Cardiac muscle cell (in vitro differentiated cells and primary cell): Measurements from ENCODE around the gene SLC16A9. TPM values are rescaled to one million over a fixed set of nuclear protein-coding genes. Genes with fewer than 3 reads are reported as not detected.

Experiments used
- DNase-seq, 2 donors: peaks; one replicate each; pipeline versions ENCODE4 v3.0.0 to v3.0.0-alpha.2; 2010 to 2017; ENCODE audit warnings: low read depth in 1 of 2, low spot score in 1 of 2
- H3K27ac ChIP-seq: fragments of 200-600 bp; sonication (generic); 2 replicates; pipeline ENCODE4 v1.5.1; 2016
- H3K27me3 ChIP-seq: fragments of 200-600 bp; sonication (generic); 2 replicates; pipeline ENCODE4 v1.6.0; 2016; ENCODE audit warnings: control low read depth
- H3K36me3 ChIP-seq: fragments of 200-600 bp; sonication (generic); 2 replicates; pipeline ENCODE4 v1.5.1; 2016; ENCODE audit warnings: control low read depth
- H3K4me1 ChIP-seq: fragments of 200-600 bp; sonication (generic); 2 replicates; pipeline ENCODE4 v1.8.1; 2017; ENCODE audit warnings: low read depth, mild to moderate bottlenecking, mixed run types
- H3K4me3 ChIP-seq: fragments of 200-600 bp; sonication (generic); 2 replicates; pipeline ENCODE4 v1.5.1; 2016; ENCODE audit warnings: mild to moderate bottlenecking
- H3K9me3 ChIP-seq: fragments of 200-600 bp; sonication (generic); 2 replicates; pipeline ENCODE4 v1.5.1; 2017; ENCODE audit warnings: low read depth, mild to moderate bottlenecking, control low read depth
- CTCF ChIP-seq: IDR thresholded peaks from 2 replicates; pipeline ENCODE4 v1.5.1; 2012; ENCODE audit warnings: low read depth, mild to moderate bottlenecking, low read length
- polyA plus RNA-seq: library from polyadenylated mRNA; unstranded; fragments of >200 nt; fragmentation: Nextera tagmentation; extraction: Ambion mirVana; gene quantifications from 2 replicates; pipeline ENCODE4 v1.2.1, GENCODE V29; 2016
- total RNA-seq: library from RNA; depleted of rRNA; stranded (reverse); fragments of >200 nt; gene quantifications from 2 replicates; pipeline ENCODE4 v1.2.3, GENCODE V29; 2016

Gene SLC16A9
- total and polyA plus RNA-seq, 2 experiments from 2014 or later, result 3.0 to 3.5 TPM

GRCh38 chr10:59702347-59702746, 7.3 kb downstream of the SLC16A9 start:
- no peak overlapping the region for H3K27ac ChIP-seq
- no peaks in the 10 kb centered on the region for H3K36me3 ChIP-seq
- DNase-seq, result no peak
- no peaks in the 10 kb centered on the region for H3K9me3 ChIP-seq
- TF ChIP-seq CTCF, result no peak
- H3K4me1 ChIP-seq, result no peaks in the 10 kb centered on the region
- no peak overlapping the region for H3K4me3 ChIP-seq
- H3K27me3 ChIP-seq, result no peaks in the 10 kb centered on the region

GRCh38 chr10:59700709-59701108, 8.9 kb downstream of the SLC16A9 start:
- Histone ChIP-seq H3K4me1 (no peaks in the 10 kb centered on the region), H3K27me3 (no peaks in the 10 kb centered on the region), H3K27ac (no peak overlapping the region), H3K36me3 (no peaks in the 10 kb centered on the region), H3K4me3 (no peak overlapping the region), H3K9me3 (no peaks in the 10 kb centered on the region)
- DNase-seq, result peak in 1 of 2 donors; percentile 15
- TF ChIP-seq CTCF, result no peak

- no peak for TF ChIP-seq CTCF
- no peak for DNase-seq
- H3K9me3 ChIP-seq, result no peaks in the 10 kb centered on the region
- no peaks in the 10 kb centered on the region for H3K36me3 ChIP-seq
- H3K27me3 ChIP-seq, result no peaks in the 10 kb centered on the region
- no peak overlapping the region for H3K4me3 ChIP-seq
- H3K27ac ChIP-seq, result no peak overlapping the region
- no peaks in the 10 kb centered on the region for H3K4me1 ChIP-seq
These were observed 11.3 kb downstream of the SLC16A9 start for GRCh38 chr10:59698326-59698725.

GRCh38 chr10:59695637-59696036, 14.0 kb downstream of the SLC16A9 start:
- TF ChIP-seq CTCF, result no peak
- no peak overlapping the region for H3K27ac ChIP-seq
- DNase-seq, result no peak
- no peaks in the 10 kb centered on the region for H3K9me3 ChIP-seq
- H3K4me3 ChIP-seq, result no peak overlapping the region
- H3K27me3 ChIP-seq, result no peaks in the 10 kb centered on the region
- no peaks in the 10 kb centered on the region for H3K4me1 ChIP-seq
- no peaks in the 10 kb centered on the region for H3K36me3 ChIP-seq

- H3K27ac ChIP-seq, result no peak overlapping the region
- no peak for DNase-seq
- H3K9me3 ChIP-seq, result no peaks in the 10 kb centered on the region
- H3K4me1 ChIP-seq, result no peaks in the 10 kb centered on the region
- no peak overlapping the region for H3K4me3 ChIP-seq
- no peak for TF ChIP-seq CTCF
- H3K27me3 ChIP-seq, result no peaks in the 10 kb centered on the region
- no peaks in the 10 kb centered on the region for H3K36me3 ChIP-seq
These were observed 14.7 kb downstream of the SLC16A9 start for GRCh38 chr10:59694936-59695335.

- H3K27ac ChIP-seq, result no peak overlapping the region
- H3K9me3 ChIP-seq, result no peaks in the 10 kb centered on the region
- H3K4me3 ChIP-seq, result no peak overlapping the region
- no peak for DNase-seq
- H3K27me3 ChIP-seq, result no peaks in the 10 kb centered on the region
- H3K36me3 ChIP-seq, result no peaks in the 10 kb centered on the region
- H3K4me1 ChIP-seq, result no peaks in the 10 kb centered on the region
- TF ChIP-seq CTCF, result no peak
These were observed 17.5 kb downstream of the SLC16A9 start for GRCh38 chr10:59692113-59692512.
